Thoracic aorta (tissue), 2 donors: ENCODE measurements around the gene CHSY1. TPM values are rescaled to one million over a fixed set of nuclear protein-coding genes. Genes with fewer than 3 reads are reported as not detected.

Experiments
- ATAC-seq: fragments of 150-250 bp; one replicate; pipeline ENCODE4 v1.8.0; 2017; ENCODE audit warnings: low read depth; ENCODE audit not compliant: insufficient number of reproducible peaks, low FRiP score
- DNase-seq: peaks from one replicate; pipeline ENCODE4 v3.0.0-alpha.2; 2020; ENCODE audit warnings: low spot score
- H3K27ac ChIP-seq, 2 donors: fragments of 200-600 bp; sonication (generic); 1 replicate in 1 of 2; 2 replicates in 1 of 2; pipeline ENCODE4 v1.5.1; 2016; ENCODE audit warnings: mild to moderate bottlenecking in 2 of 2, moderate library complexity in 2 of 2
- H3K27me3 ChIP-seq: fragments of 200-600 bp; sonication (generic); replicated peaks from 2 replicates; pipeline ENCODE4 v1.6.0; 2016; ENCODE audit warnings: mild to moderate bottlenecking; ENCODE audit not compliant: insufficient read depth
- H3K36me3 ChIP-seq: fragments of 200-600 bp; sonication (generic); one replicate; pipeline ENCODE4 v1.5.1; 2016
- H3K4me1 ChIP-seq, 2 donors: fragments of 200-600 bp; sonication (generic); 1 replicate in 1 of 2; 2 replicates in 1 of 2; pipeline versions ENCODE4 v1.5.1 to v1.6.0; 2016; ENCODE audit warnings: low read depth in 2 of 2, mild to moderate bottlenecking in 1 of 2; ENCODE audit not compliant: control insufficient read depth in 1 of 2
- H3K4me3 ChIP-seq: fragments of 200-600 bp; sonication (generic); 2 replicates; pipeline ENCODE4 v1.5.1; 2016; ENCODE audit warnings: mild to moderate bottlenecking
- H3K9me3 ChIP-seq: fragments of 200-600 bp; sonication (generic); 2 replicates; pipeline ENCODE4 v1.5.1; 2016
- total RNA-seq, 2 donors: library from RNA; depleted of rRNA; stranded (reverse); fragments of >200 nt; gene quantifications; one replicate each; pipeline versions ENCODE4 v1.1.0 to v1.2.3, GENCODE V29; 2016
- TF ChIP-seq, protein P1 (sequence below): fragments of 200-600 bp; sonication (generic); IDR thresholded peaks from one replicate; pipeline ENCODE4 v1.5.1; 2019; ENCODE audit warnings: antibody characterized with exemption

CHSY1 gene
- total RNA-seq, 2 donors from 2014 or later, result 35.7 to 153 TPM

DNA sequence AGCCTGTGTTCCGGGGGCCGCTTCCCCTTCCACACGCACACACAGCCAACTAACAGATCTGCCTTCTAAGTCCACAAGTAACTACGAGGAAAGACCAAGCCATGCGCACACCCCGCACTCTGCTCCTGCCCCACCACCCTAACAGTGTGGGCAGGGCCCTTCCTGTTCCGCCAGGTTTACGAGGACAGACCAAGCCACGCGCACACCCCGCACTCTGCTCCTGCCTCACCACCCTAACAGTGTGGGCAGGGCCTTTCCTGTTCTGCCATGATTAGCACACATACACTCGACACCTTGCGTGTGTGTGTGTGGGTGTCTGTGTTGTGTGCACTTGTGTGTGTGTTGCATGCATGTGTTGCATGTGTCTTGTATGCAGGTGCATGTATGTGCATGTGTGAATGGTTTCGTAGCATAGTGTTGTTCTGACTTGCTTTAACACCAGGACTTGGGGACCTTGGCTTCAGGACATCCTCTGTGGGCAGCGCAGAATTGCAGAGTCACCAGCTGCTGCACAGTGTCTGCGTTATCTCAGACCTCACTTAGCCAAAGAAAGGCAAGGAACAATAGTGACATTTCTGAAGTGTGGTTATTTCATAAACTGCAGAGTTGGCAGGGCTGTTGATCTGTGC lies 114.4 kb downstream of the CHSY1 start:
- DNase-seq (no peak), ATAC-seq (no peak)
- no peak overlapping the region for H3K27ac ChIP-seq
- H3K36me3 ChIP-seq, result no peaks in the 10 kb centered on the region
- TF ChIP-seq, protein P1, sequence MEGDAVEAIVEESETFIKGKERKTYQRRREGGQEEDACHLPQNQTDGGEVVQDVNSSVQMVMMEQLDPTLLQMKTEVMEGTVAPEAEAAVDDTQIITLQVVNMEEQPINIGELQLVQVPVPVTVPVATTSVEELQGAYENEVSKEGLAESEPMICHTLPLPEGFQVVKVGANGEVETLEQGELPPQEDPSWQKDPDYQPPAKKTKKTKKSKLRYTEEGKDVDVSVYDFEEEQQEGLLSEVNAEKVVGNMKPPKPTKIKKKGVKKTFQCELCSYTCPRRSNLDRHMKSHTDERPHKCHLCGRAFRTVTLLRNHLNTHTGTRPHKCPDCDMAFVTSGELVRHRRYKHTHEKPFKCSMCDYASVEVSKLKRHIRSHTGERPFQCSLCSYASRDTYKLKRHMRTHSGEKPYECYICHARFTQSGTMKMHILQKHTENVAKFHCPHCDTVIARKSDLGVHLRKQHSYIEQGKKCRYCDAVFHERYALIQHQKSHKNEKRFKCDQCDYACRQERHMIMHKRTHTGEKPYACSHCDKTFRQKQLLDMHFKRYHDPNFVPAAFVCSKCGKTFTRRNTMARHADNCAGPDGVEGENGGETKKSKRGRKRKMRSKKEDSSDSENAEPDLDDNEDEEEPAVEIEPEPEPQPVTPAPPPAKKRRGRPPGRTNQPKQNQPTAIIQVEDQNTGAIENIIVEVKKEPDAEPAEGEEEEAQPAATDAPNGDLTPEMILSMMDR, result no peak
- H3K27me3 ChIP-seq, result no peaks in the 10 kb centered on the region
- H3K4me3 ChIP-seq, result no peak overlapping the region
- H3K4me1 ChIP-seq, result peaks cover 6 to 16% of the 10 kb centered on the region in 2 donors
- H3K9me3 ChIP-seq, result no peaks in the 10 kb centered on the region

DNA sequence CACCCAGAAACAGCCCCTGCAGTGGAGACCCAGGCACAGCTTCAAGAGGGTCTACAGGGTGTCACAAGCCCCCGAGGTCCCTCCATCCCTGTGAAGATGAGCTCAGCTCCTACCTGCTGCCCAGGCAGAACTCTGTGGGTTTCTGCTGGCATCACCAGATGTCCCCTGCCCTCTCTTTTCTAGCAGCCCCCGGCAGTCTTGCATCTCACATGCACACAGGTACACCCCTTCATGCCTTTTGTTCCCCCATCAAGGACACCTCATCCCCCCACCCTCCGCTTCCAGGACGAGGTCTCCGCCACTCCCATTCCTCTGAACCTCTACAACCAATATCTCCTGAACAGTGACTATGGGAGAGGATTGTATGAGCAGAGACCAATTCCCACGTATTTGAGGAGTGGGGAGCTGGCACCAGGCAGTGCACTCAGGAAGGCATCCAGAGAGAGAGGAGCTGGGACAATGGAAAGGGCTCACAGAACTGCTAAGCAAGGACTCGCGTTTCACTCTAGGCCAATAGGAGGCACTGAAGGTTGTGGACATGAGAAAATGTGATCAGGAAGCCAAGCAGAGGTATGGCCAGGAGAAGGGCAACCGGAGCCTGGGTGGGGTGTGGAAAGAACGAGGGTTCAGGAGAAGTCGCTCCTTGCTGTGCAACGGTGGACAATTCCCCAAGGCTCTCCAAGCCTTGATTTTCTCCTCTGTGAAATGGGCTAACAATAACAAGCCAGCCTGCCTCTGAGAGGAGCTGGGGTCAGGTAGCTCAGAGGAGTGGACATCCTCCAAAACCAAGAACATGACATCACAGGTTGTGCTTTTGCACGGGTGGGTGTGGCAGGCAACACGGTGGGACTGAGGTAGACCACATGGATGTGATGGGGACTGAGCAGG lies 115.2 kb downstream of the CHSY1 start:
- H3K4me3 ChIP-seq, result no peak overlapping the region
- H3K9me3 ChIP-seq, result no peaks in the 10 kb centered on the region
- H3K36me3 ChIP-seq, result no peaks in the 10 kb centered on the region
- H3K27me3 ChIP-seq, result no peaks in the 10 kb centered on the region
- peaks cover 6 to 16% of the 10 kb centered on the region in 2 donors for H3K4me1 ChIP-seq
- H3K27ac ChIP-seq, result no peak overlapping the region
- TF ChIP-seq, protein P1, result no peak
- DNase-seq (no peak), ATAC-seq (no peak)

DNA sequence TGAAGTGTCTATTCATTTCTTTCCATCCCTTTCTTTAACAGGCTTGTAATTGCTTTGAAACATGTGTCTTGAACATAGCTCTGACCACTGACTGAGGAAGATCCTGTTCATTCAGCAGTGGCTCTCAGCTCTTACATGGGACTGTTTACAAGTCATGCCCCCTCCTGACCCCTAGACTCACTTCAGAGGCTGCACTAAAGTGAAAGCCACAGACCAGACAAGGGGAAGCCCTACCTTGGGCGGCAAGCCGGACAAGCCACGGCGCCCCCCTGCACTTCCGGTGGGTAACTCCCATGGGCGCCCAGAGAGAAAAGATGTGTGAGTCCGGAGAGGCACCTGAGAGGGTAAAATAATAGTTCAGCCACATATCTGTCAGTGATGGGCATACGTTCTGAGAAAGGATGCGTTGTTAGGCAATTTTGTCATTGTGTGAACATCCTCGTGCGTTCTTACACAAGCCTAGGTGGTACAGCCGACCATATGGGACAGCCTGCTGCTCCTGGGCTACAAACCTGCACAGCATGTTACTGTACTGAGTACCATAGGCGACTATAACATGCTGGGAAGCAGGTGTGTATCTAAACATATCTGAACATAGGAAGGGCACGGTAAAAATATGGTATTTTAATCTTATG lies 116.2 kb downstream of the CHSY1 start:
- DNase-seq (no peak), ATAC-seq (no peak)
- H3K36me3 ChIP-seq, result no peaks in the 10 kb centered on the region
- peaks cover 6 to 16% of the 10 kb centered on the region in 2 donors for H3K4me1 ChIP-seq
- no peaks in the 10 kb centered on the region for H3K9me3 ChIP-seq
- TF ChIP-seq, protein P1, result no peak
- H3K27ac ChIP-seq, result no peak overlapping the region
- no peak overlapping the region for H3K4me3 ChIP-seq
- no peaks in the 10 kb centered on the region for H3K27me3 ChIP-seq

DNA sequence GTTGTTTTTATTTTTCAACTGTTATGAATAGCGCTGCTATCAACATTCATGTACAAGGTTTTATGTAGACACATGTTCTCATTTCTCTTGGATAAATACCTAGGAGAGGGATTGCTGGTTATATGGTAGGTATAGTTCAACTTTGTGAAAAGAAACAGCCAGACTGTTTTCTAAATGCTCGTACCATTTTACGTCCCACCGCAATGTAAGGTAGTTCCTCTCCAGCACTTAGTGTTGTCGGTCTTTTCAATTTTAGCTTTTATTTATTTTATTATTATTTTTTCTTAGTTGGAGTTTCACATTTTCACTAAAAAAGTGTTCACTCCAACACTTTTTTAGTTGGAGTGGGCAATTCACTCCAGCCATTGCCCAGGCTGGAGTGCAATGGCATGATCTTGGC lies 117.1 kb downstream of the CHSY1 start:
- TF ChIP-seq, protein P1, result no peak
- Histone ChIP-seq H3K27ac (no peak overlapping the region), H3K27me3 (no peaks in the 10 kb centered on the region), H3K4me1 (peaks cover 6 to 11% of the 10 kb centered on the region in 2 donors), H3K9me3 (no peaks in the 10 kb centered on the region), H3K4me3 (no peak overlapping the region), H3K36me3 (no peaks in the 10 kb centered on the region)
- ATAC-seq, result no peak
- no peak for DNase-seq

DNA sequence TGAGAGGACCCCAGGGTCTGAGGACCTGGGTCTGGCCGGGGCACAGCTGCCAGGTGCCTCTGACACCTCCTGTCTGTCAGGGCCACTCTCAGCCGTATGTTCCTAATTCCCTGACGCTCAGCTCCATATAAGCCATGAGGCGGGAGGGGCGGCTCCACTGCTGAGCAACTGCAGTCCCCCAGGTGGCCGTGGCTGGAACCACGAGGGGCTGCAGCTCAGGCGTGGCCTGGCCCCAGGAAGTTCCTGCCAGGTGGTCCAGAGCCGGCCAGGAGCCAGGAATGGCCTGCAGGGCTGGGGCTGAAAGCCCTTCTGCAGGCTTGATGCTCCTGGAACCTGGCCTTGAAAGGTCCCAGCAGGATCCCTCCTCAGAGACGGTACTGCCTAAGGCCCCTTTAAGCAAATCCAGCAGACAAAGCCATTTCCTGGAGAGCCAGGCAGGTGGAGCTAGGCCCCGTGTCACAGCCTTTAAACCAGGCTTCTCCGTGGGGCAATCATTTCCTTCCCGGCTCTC lies 118.0 kb downstream of the CHSY1 start:
- Histone ChIP-seq H3K4me3 (no peak overlapping the region), H3K36me3 (no peaks in the 10 kb centered on the region), H3K27me3 (no peaks in the 10 kb centered on the region), H3K27ac (no peak overlapping the region), H3K9me3 (no peaks in the 10 kb centered on the region), H3K4me1 (peaks cover 0 to 2% of the 10 kb centered on the region in 2 donors)
- no peak for DNase-seq
- TF ChIP-seq, protein P1, result no peak
- no peak for ATAC-seq
